Superior temporal gyrus (tissue), 1 donor: ENCODE measurements around the gene ADPGK.
A peak's percentile ranks its signal among the peaks of the same experiment; 100 is the strongest.

Source experiments
- DNase-seq: peaks from one replicate; pipeline ENCODE4 v3.0.0-alpha.2; 2016; ENCODE audit errors: extremely low spot score

ADPGK gene

GRCh38 chr15:72790302-72790910, 6.8 kb upstream of the ADPGK start:
- no peak for DNase-seq

- no peak for DNase-seq
Measured at GRCh38 chr15:72787526-72787925, 4.0 kb upstream of the ADPGK start.

DNA sequence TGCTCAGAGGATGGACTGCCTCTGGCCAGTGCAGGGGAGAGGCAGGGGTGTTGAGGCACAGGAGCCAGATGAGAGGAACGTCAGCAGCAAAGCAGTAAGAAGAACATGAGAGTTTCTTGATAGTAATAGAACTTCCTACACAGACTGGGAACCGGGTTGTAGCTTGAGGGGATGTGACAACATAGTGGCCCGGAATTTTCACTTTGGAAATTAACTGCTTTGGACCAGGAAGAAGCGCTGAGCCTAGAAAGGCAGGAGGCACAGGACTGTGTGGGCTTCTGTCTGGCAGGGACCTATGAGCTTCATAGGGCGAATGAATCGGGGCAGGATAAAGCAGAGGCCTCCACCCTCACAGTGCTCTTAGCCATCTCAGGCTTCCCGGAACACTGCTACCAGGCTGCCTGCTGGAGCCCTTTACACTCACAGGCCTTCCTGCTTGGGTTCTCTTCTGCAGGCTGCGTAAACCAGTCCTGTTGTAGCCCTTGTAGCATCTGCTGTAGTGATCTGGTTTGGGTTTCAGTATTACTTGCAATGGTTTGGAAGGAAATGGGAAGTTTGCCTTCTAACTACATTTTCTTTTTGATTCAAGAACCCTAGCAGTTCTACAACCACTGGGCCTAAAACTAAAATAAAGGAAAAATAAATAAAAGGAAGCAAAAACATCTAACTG, 3.3 kb upstream of the ADPGK start:
- DNase-seq, result no peak

DNA sequence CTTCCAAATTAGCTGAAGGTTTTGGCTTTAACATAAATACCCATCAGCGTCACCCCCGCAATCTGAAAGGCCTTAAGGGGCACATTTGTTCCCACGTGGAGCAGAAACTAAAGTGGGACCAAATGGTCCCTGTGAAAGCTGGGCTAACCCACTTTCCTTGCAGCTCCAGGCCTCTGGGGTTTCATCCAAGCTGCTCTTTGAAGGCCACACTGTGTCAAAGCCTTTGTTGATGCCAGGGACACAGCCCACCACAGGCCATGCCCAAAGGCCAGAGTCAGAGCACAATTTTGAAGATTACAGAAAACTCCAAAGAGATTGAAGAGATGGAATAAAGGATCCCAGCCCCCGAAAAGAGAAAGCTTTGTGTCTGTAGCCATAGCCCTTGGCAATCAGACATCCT, 2.7 kb upstream of the ADPGK start:
- no peak for DNase-seq

- no peak for DNase-seq
Measured at GRCh38 chr15:72785841-72786240, 2.3 kb upstream of the ADPGK start.

- DNase-seq, result peak; percentile 13
Measured at GRCh38 chr15:72785432-72785831, 1.9 kb upstream of the ADPGK start.

DNA sequence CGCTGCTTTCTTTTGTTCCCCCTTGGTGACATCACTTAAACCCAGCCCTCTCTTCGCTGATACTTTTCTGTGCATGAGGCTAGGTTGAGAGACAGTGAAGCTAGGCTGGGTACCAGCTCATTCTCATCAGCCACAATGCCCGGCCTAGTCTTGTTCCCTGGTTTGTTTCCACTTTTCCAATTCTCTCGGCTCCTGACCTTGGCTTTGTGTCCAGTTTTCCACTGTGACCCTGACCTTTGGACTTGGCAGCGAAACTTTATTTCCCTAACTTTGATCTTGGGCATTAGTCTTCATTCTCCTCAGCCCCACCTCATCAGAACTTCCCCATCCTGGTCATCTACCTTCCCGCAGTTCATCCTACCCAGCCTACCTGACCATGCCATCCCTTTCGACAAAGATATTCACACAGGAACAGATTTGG, 908 bp upstream of the ADPGK start:
- DNase-seq, result no peak

DNA sequence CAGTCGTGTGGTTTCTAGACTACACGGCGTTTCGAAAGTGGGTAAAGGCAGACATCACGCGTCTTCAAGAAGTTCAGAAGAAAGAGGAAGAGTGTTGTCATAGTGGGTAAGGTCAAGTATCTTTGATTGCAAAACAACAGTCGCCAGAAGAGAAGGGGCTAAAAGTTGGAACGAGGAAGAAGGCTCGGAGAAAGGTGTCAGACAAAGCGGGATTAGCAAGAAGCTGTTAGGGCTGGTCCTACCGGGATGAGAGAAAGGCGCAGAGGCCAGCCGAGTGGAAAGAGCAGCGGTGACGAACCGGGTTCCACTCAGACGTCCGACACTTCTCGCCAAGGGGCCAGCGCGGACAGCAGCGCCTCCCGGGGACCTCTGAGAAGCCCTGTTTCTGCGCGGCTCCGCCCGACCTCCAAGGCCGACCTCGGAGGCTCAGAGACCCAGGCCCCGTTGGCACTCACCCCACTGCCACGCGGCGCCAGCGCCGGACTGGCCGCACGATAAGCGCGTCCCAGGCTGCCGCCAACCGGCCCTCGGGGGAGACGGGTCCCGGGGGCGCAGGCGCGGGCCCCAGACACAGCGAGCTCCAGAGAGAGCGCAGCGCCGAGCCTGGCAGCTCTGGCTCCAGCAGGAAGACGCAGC, 436 bp downstream of the ADPGK start:
- peak; percentile 48 for DNase-seq

DNA sequence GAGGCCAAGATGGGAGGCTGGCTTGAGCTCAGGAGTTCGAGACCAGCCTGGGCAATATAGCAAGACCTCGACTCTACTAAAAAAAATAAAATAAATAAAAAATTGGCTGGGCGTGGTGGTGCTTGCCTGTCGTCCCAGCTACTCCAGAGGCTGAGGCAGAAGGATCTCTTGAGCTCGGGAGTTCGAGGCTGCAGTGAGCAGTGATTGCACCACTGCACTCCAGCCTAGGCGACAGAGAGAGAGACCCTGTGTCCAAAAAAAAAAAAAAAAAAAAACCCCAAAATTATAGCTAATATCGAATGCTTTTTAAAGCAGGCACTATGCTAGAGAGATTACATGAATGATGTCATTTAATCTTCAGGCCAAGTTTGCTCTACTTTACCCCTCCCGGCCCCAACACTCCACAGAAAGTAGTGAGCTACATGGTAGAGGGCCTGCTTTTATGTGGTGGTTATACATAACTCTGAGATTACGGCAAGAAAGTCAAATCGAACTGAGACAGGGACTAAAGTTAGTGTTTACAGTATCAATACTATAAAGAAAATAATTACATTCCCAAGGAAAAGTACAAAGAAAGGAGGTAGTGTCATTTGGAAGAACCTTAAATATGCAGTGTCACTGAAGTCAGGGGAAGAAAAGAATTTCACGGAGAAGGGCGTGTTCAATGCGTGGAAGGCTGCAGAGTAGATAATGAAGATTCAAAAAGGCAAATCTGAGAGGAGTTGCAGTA, 1.1 kb downstream of the ADPGK start:
- DNase-seq, result no peak

DNA sequence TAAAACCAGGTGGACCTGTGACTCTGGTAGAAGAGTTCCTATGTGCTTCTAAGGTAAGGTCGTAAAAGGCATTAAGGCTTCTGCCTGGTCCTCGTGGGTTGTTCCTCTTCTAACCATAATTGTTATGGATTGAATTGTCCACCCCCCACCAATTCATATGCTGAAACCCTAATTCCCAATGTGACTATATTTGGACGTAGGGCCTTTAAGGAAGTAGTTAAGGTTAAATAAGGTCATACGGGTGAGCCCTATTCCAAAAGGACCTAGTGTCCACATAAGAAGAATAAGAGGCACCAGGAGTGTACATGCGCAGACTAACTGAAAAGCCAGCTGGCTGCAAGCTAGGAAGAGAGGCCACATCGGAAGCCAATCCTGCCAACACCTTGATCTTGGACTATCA, 1.9 kb downstream of the ADPGK start:
- no peak for DNase-seq

GRCh38 chr15:72778796-72779195, 4.8 kb downstream of the ADPGK start:
- DNase-seq, result no peak

GRCh38 chr15:72774696-72775383, 8.7 kb downstream of the ADPGK start:
- no peak for DNase-seq

DNA sequence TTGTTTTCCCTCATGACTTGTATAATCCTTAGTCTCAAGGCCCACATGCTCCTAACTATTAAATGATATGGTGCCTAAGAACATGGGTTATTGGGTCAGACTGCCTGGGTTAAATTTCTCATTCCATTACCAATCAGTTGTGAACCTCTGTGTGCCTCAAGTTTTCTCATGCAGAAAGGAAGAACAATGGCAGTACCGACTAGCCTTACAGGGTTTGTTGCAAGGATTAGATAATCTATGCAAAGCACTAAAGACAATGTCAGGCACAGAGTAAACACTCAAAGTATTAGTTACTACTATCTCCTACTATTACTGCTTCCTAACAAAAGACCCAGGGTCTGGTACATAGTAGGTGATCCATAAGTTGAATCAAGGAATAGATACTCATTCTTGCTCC, 12.2 kb downstream of the ADPGK start:
- no peak for DNase-seq

DNA sequence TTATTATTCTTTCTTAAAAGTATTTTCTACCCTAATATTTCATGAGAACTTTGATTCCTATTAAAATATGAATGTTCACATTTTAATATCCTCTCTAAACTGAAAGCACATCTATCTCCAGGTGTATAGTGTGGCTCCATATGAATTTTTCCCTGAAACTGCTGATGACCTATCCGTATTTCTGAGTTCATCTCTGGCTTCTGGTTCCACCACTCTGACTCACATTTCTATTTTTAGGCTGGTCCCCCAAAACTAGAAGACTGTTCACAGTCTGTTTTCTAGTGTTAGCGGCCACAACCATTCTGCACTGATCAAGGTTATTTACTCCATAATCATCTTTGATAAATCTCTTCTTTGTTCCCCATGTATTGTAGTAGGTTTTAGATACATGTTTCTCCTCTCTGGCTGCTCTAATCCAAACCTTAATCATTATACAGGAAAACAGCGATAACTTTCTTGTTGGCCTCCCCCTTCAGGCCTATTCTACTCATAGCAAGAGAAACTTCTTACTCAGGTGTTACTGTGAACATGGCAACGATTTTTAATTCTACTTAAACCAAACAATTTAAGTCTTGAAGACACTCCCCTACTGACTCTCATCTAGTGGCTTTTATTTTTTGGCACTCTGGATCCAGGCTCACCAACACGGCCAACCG, 12.8 kb downstream of the ADPGK start:
- DNase-seq, result no peak

- no peak for DNase-seq
Measured at GRCh38 chr15:72766780-72767179, 16.8 kb downstream of the ADPGK start.

DNA sequence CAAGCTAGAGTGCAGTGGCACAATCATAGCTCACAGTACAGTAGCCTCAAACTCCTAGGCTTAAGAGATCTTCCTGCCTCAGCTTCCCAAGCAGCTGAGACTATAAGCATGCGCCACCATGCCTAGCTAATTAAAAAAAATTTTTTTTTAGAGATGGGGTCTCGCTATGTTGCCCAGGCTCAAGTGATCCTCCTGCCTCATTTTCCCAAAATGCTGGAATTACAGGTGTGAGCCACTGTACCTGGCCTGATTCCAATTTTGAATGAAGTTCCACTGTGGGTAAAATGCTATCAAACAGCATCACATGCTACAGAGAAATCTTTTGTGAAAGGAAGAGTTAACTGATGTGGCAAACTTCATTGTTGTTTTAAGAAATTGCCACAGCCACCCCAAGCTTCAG, 17.5 kb downstream of the ADPGK start:
- no peak for DNase-seq

GRCh38 chr15:72764656-72765055, 18.9 kb downstream of the ADPGK start:
- no peak for DNase-seq

GRCh38 chr15:72760590-72761260, 22.8 kb downstream of the ADPGK start:
- DNase-seq, result no peak

GRCh38 chr15:72758182-72758581, 25.4 kb downstream of the ADPGK start:
- no peak for DNase-seq

- no peak for DNase-seq
Measured at GRCh38 chr15:72754096-72754495, 29.5 kb downstream of the ADPGK start.
